ENCODE measurements around the gene OBI1.

DNA sequence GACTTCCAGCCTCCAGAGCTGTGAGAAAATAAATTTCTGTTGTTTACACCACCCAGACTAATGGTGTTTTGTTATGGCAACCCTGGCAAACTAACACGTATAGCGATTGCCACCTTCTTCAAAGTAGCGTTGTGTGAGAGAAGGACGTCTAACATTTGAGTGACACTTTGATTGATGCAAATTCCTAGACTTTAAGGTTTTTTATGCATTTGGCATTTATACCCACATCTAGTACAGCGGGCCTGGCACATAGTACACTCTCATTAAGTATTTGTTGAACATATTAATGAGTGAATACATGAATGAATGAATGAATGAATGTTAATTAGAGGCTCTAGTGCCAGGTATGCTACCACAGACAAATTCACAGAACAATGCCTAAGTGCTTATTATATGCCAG is 92.3 kb downstream of the OBI1 start:
- TF ChIP-seq, protein P1, sequence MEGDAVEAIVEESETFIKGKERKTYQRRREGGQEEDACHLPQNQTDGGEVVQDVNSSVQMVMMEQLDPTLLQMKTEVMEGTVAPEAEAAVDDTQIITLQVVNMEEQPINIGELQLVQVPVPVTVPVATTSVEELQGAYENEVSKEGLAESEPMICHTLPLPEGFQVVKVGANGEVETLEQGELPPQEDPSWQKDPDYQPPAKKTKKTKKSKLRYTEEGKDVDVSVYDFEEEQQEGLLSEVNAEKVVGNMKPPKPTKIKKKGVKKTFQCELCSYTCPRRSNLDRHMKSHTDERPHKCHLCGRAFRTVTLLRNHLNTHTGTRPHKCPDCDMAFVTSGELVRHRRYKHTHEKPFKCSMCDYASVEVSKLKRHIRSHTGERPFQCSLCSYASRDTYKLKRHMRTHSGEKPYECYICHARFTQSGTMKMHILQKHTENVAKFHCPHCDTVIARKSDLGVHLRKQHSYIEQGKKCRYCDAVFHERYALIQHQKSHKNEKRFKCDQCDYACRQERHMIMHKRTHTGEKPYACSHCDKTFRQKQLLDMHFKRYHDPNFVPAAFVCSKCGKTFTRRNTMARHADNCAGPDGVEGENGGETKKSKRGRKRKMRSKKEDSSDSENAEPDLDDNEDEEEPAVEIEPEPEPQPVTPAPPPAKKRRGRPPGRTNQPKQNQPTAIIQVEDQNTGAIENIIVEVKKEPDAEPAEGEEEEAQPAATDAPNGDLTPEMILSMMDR (IDR thresholded peaks at IDR 0.05; ENCODE audit: low read depth, low read length), result no peak
- no peak for TF ChIP-seq EZH2phosphoT487 (IDR thresholded peaks at IDR 0.05; ENCODE audit: low read depth)

All from OCI-LY3 (cell line).